Small intestine (tissue), 7 donors: ENCODE measurements around the gene CPLANE2. TPM values are rescaled to one million over a fixed set of nuclear protein-coding genes. Genes with fewer than 3 reads are reported as not detected.
"Not testable (repeated sequence)": the region's sequence is repeated elsewhere in the genome, so short reads cannot be mapped to it uniquely, and the experiment has no call there.

Source experiments
- DNase-seq, 2 donors: peaks; one replicate each; pipeline versions ENCODE4 v3.0.0 to v3.0.0-alpha.2; 2013
- FAIRE-seq: peaks from 2 replicates; lab custom pipeline; 2012; peaks lifted over from hg19 to GRCh38; lab: Jason Lieb, UNC
- H3K27ac ChIP-seq, 3 donors: one replicate each; pipeline ENCODE4 v1.5.1; 2013; ENCODE audit warnings: low read length in 2 of 3, mild to moderate bottlenecking in 2 of 3, control low read depth in 1 of 3, inconsistent platforms in 1 of 3, low read depth in 1 of 3, moderate library complexity in 1 of 3
- H3K27me3 ChIP-seq, 3 donors: one replicate each; pipeline ENCODE4 v1.6.1; 2013; ENCODE audit warnings: low read length in 3 of 3, inconsistent platforms in 1 of 3; ENCODE audit not compliant: control insufficient read depth in 3 of 3, insufficient read depth in 3 of 3
- H3K36me3 ChIP-seq, 3 donors: one replicate each; pipeline ENCODE4 v1.6.1; 2013; ENCODE audit warnings: low read length in 3 of 3, inconsistent platforms in 1 of 3, low read depth in 1 of 3, mild to moderate bottlenecking in 1 of 3, moderate library complexity in 1 of 3; ENCODE audit not compliant: control insufficient read depth in 3 of 3, insufficient read depth in 2 of 3
- H3K4me1 ChIP-seq, 3 donors: one replicate each; pipeline ENCODE4 v1.6.1; 2013; ENCODE audit warnings: low read length in 2 of 3, inconsistent platforms in 1 of 3, low read depth in 1 of 3, mild to moderate bottlenecking in 1 of 3, moderate library complexity in 1 of 3; ENCODE audit not compliant: control insufficient read depth in 3 of 3, insufficient read depth in 2 of 3
- H3K4me3 ChIP-seq, 3 donors: one replicate each; pipeline ENCODE4 v1.5.1; 2013; ENCODE audit warnings: low read length in 3 of 3, control low read depth in 1 of 3, inconsistent platforms in 1 of 3, low read depth in 1 of 3, mild to moderate bottlenecking in 1 of 3, moderate library complexity in 1 of 3
- H3K9me3 ChIP-seq, 2 donors: one replicate each; pipeline ENCODE4 v1.6.1; 2013; ENCODE audit warnings: low read depth in 1 of 2, low read length in 1 of 2; ENCODE audit not compliant: control insufficient read depth in 2 of 2, insufficient read depth in 1 of 2
- WGBS, 3 donors: extraction: QIAGEN DNeasy Blood & Tissue Kit; methylation state at CpG; one replicate each; pipeline ENCODE4 v1.1.7; 2013; 5-methylcytosine and 5-hydroxymethylcytosine counted together
- polyA plus RNA-seq, 4 donors: library from polyadenylated mRNA; stranded (reverse) in 3 of 4; unstranded in 1 of 4; fragments of 200-250 nt in 3 of 4; fragments of 120-200 nt in 1 of 4; gene quantifications; one replicate each; pipeline versions ENCODE4 v1.2.1 to v1.2.3, GENCODE V29; 2013
- donor health status: healthy with polysubstance abuse.
- donor health status: control.
- donor health status: control.
- donor health status: Bipolar disorder and iron deficiency.
- donor health status: healthy.

The CPLANE2 gene
- polyA plus RNA-seq, 4 donors = 1.6 to 7.4 (median 4.4) TPM

GRCh38 chr1:16247441-16247840 lies 10.5 kb upstream of the CPLANE2 start:
- Histone ChIP-seq H3K9me3 (no peaks in the 10 kb centered on the region), H3K4me3 (no peak overlapping the region), H3K4me1 (peaks cover 0 to 19% (median 6%) of the 10 kb centered on the region in 3 donors), H3K36me3 (peaks cover 7 to 37% (median 12%) of the 10 kb centered on the region in 3 donors), H3K27ac (no peak overlapping the region), H3K27me3 (no peaks in the 10 kb centered on the region)
- DNase-seq (no peak), FAIRE-seq (no peak)
- WGBS, 3 donors = 84 to 88% (median 87%) methylated on average over 2 of the region's 2 CpGs

GRCh38 chr1:16246961-16247360 lies 10.0 kb upstream of the CPLANE2 start:
- peaks cover 4 to 35% (median 12%) of the 10 kb centered on the region in 3 donors for H3K36me3 ChIP-seq
- no peak overlapping the region for H3K27ac ChIP-seq
- no peaks in the 10 kb centered on the region for H3K27me3 ChIP-seq
- 88 to 90% (median 89%) methylated on average over 5 of the region's 5 CpGs for WGBS, 3 donors
- FAIRE-seq (no peak), DNase-seq (no peak)
- H3K4me3 ChIP-seq = no peak overlapping the region
- no peaks in the 10 kb centered on the region for H3K9me3 ChIP-seq
- H3K4me1 ChIP-seq = peaks cover 0 to 19% (median 6%) of the 10 kb centered on the region in 3 donors

- 97 to 100% (median 100%) methylated on average over 1 of the region's 1 CpG for WGBS, 3 donors
- H3K27ac ChIP-seq, DNase-seq, H3K27me3 ChIP-seq, H3K4me3 ChIP-seq, H3K9me3 ChIP-seq, FAIRE-seq: not testable (repeated sequence)
- Histone ChIP-seq H3K4me1 (peaks cover 0 to 17% (median 6%) of the 10 kb centered on the region in 3 donors), H3K36me3 (peaks cover 2 to 30% (median 10%) of the 10 kb centered on the region in 3 donors)
Measured at GRCh38 chr1:16246239-16246638, 9.3 kb upstream of the CPLANE2 start.

DNA sequence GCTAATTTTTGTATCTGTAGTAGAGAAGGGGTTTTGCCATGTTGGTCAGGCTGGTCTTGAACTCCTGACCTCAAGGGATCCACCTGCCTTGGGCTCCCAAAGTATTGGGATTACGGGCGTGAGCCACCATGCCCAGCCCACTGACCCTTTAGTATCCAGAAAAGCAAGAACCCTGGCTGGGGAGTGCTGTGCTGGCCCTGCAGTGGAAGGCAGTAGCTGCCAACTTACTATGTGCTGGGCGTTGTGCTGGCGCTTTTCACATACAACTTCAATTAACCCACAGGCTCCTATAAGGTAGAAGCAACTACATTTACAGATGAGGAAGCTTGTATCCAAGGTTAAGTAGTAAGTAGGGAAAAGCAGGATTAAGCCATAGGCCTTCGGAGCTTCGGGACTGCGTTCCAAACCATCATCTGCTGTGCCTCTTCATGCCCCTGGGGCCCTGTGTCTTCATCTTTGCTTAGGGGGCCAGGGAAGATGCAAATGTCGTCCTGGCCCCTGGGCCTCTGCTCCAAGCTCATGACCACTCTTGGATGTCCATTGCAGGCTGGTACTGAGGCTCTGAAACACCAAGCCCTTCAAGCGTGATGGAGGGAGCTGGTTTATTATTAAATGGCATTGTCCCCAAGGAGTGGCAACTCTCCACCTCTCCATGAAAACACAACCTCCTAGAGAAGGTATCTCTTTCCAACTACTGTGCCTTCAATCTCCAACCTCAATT lies 8.7 kb upstream of the CPLANE2 start:
- H3K9me3 ChIP-seq = no peaks in the 10 kb centered on the region
- no peak for DNase-seq
- H3K4me3 ChIP-seq = no peak overlapping the region
- no peak overlapping the region for H3K27ac ChIP-seq
- no peak for FAIRE-seq
- H3K27me3 ChIP-seq = no peaks in the 10 kb centered on the region
- WGBS, 3 donors = 91 to 95% (median 91%) methylated on average over 9 of the region's 9 CpGs
- peaks cover 0 to 24% (median 5%) of the 10 kb centered on the region in 3 donors for H3K36me3 ChIP-seq
- peaks cover 0 to 15% (median 6%) of the 10 kb centered on the region in 3 donors for H3K4me1 ChIP-seq

- Histone ChIP-seq H3K9me3 (no peaks in the 10 kb centered on the region), H3K27ac (no peak overlapping the region), H3K27me3 (no peaks in the 10 kb centered on the region), H3K4me3 (no peak overlapping the region), H3K4me1 (peaks cover 0 to 15% (median 6%) of the 10 kb centered on the region in 3 donors), H3K36me3 (peaks cover 0 to 23% (median 5%) of the 10 kb centered on the region in 3 donors)
- WGBS, 3 donors = 80 to 87% (median 85%) methylated on average over 8 of the region's 8 CpGs
- DNase-seq (no peak), FAIRE-seq (no peak)
Measured at GRCh38 chr1:16244650-16245285, 7.8 kb upstream of the CPLANE2 start.

- no peaks in the 10 kb centered on the region for H3K9me3 ChIP-seq
- 26 to 30% (median 29%) methylated on average over 8 of the region's 8 CpGs for WGBS, 3 donors
- no peaks in the 10 kb centered on the region for H3K27me3 ChIP-seq
- FAIRE-seq (no peak), DNase-seq (peak; percentile 84 to 85)
- H3K4me3 ChIP-seq = no peak overlapping the region
- H3K4me1 ChIP-seq = peaks cover 0 to 10% (median 3%) of the 10 kb centered on the region in 3 donors
- peaks cover 0 to 23% (median 5%) of the 10 kb centered on the region in 3 donors for H3K36me3 ChIP-seq
- no peak overlapping the region for H3K27ac ChIP-seq
Measured at GRCh38 chr1:16243936-16244649, 7.1 kb upstream of the CPLANE2 start.

DNA sequence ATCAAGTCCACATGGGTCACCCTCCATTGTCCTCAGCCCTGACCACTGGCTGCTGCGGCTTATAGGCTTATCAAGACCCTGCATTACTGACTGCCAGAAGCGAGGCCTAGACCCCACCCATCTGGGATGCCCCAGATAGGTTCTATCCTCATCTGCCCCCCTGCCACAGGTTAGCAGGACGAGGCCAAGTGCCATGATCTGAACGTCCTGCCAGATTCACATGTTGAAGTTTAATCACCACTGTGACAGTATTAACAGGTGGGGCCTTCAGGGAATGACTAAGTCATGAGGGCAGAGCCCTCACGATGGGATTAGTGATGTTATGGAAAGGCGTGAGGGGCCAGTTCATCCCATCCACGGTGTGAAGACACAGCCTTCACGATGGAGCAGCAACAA lies 6.2 kb upstream of the CPLANE2 start:
- DNase-seq = no peak
- Histone ChIP-seq H3K4me3 (no peak overlapping the region), H3K27me3 (no peaks in the 10 kb centered on the region), H3K9me3 (no peaks in the 10 kb centered on the region), H3K4me1 (peaks cover 0 to 4% (median 0%) of the 10 kb centered on the region in 3 donors), H3K27ac (no peak overlapping the region), H3K36me3 (peaks cover 0 to 23% (median 5%) of the 10 kb centered on the region in 3 donors)
- no peak for FAIRE-seq
- WGBS, 3 donors = 59 to 73% (median 66%) methylated on average over 8 of the region's 8 CpGs

GRCh38 chr1:16242556-16243214 lies 5.7 kb upstream of the CPLANE2 start:
- WGBS, 3 donors = 80 to 88% (median 81%) methylated on average over 17 of the region's 17 CpGs
- H3K27me3 ChIP-seq = no peaks in the 10 kb centered on the region
- H3K36me3 ChIP-seq = peaks cover 0 to 21% (median 5%) of the 10 kb centered on the region in 3 donors
- H3K9me3 ChIP-seq = no peaks in the 10 kb centered on the region
- H3K4me1 ChIP-seq = peaks cover 0 to 6% (median 0%) of the 10 kb centered on the region in 3 donors
- H3K4me3 ChIP-seq = no peak overlapping the region
- no peak overlapping the region for H3K27ac ChIP-seq
- FAIRE-seq (no peak), DNase-seq (no peak)
